GM18498 (cell line): ENCODE results near the gene ETS1.

Experiments used
- ATAC-seq: cut with Tn5 transposase; IDR thresholded peaks from one replicate; pipeline ENCODE4 v1.9.1; 2021; ENCODE audit warnings: mild to moderate bottlenecking, moderate library complexity; ENCODE audit not compliant: unreplicated experiment

The ETS1 gene

GRCh38 chr11:128415539-128415938 lies 171.8 kb downstream of the ETS1 start:
- peak; percentile 38 for ATAC-seq

DNA sequence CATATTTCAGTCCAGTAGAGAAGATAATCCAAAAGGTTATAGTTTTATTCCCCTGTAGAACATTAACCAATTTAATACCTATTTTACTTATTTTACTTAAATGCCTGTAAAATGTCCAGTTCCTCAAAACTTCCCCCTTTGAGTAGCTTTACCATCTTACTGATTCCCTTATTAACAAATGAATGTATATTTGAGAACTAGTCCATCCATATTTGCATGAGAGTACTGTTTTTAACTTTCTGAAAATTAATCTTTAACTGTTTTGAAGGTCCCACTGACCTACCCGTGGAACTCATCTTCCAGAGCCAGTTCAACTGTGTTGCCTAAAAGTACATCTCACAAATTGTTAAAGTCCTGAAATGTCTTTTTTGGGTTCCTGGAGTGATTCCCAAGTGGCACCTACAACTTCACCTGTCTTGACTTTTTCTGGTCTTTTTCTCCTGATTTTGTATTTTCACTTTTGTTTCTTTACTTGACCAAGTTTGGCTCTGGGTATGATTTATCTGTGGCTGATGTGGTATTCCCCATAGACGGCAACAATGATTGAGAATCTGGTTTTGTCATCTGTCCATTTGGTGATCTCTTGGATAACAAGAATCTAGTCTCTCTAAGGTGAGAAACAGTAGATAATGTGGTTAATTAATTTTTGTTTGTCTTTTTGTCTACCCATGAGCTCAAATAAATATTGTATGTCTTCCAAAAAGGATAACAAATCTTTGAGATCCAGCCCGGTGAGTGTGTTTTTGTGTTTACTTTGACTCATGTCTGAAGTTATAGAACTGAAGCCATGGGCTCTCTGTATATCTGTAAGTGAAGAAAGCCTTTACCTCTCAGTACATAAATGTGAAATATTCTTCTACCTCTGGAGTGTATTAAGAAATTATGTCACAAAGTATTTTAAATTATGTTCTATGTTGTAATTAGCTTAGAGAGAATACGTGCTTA lies 174.2 kb downstream of the ETS1 start:
- ATAC-seq = peak; percentile 75

- no peak for ATAC-seq
Measured at GRCh38 chr11:128411812-128412211, 175.5 kb downstream of the ETS1 start.

- ATAC-seq = no peak
Measured at GRCh38 chr11:128411150-128411549, 176.2 kb downstream of the ETS1 start.

DNA sequence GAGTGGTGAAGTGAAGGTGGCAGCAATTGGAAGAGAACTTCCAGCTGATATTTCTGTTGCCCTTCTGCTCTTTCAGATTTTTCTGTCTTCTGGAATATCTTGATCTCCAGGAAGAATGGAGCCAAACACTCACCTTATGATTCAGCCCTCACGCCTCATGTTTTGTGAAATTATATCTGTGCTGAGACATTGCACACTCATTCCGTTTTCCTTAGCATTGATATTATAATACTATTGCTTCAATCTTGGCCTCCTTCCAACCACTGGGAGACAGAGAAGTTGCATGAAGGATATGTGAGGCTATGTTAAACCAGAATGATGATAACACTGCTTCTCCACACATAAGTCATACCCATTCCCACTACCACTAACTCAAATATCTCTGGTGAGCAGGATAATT lies 177.9 kb downstream of the ETS1 start:
- no peak for ATAC-seq
